Ishikawa (cell line): ENCODE measurements around the gene SLC49A4.

Experiments used
- CEBPB ChIP-seq: IDR thresholded peaks from 2 replicates; pipeline ENCODE4 v1.6.1; 2012
- CREB1 ChIP-seq: IDR thresholded peaks from 2 replicates; pipeline ENCODE4 v1.6.1; 2012; ENCODE audit warnings: low read depth
- EGR1 ChIP-seq: IDR thresholded peaks from 2 replicates; pipeline ENCODE4 v1.6.1; 2012
- EP300 ChIP-seq: IDR thresholded peaks from 2 replicates; pipeline ENCODE4 v1.6.1; 2012; ENCODE audit warnings: borderline replicate concordance
- FOXM1 ChIP-seq: IDR thresholded peaks from 2 replicates; pipeline ENCODE4 v1.6.1; 2012; ENCODE audit warnings: low read depth, borderline replicate concordance
- NFIC ChIP-seq: IDR thresholded peaks from 2 replicates; pipeline ENCODE4 v1.6.1; 2012
- RAD21 ChIP-seq: IDR thresholded peaks from 2 replicates; pipeline ENCODE4 v1.6.1; 2012; ENCODE audit warnings: low read depth
- TAF1 ChIP-seq: IDR thresholded peaks from 2 replicates; pipeline ENCODE4 v1.6.1; 2012; ENCODE audit warnings: low read depth, mild to moderate bottlenecking
- TCF12 ChIP-seq: IDR thresholded peaks from 2 replicates; pipeline ENCODE4 v1.6.1; 2012; ENCODE audit warnings: low read depth
- TEAD4 ChIP-seq: IDR thresholded peaks from 2 replicates; pipeline ENCODE4 v1.6.1; 2012
- USF1 ChIP-seq: IDR thresholded peaks from 2 replicates; pipeline ENCODE4 v1.6.1; 2012
- YY1 ChIP-seq: IDR thresholded peaks from 2 replicates; pipeline ENCODE4 v1.6.1; 2012; ENCODE audit warnings: low read depth
- ZBTB7A ChIP-seq: IDR thresholded peaks from 2 replicates; pipeline ENCODE4 v1.6.1; 2012; ENCODE audit warnings: low read depth
- TF ChIP-seq, protein P1 (sequence below): IDR thresholded peaks from 2 replicates; pipeline ENCODE4 v1.6.1; 2012; ENCODE audit warnings: low read depth, mild to moderate bottlenecking
- TF ChIP-seq, protein P2 (sequence below): IDR thresholded peaks from 2 replicates; pipeline ENCODE4 v1.6.1; 2012

The SLC49A4 gene

DNA sequence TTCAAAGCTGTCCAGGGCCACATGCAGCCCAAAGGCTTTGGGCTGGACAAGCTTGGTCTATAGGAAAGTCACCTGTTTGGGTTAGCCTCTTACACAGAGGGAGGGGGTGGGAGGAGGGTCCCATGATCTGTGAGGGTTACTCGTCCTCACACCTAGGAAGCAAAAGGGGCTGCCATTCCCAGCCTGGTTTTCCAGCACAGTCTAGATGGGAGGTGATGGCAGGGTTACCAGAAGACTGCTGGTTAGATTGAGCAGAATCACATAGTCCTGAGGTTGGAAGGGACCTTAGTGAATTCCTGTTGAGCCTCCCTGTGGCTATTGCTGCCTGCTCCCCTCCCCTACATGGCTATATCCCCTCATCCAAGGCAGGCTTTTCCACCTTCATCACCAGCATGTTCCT lies 130.9 kb downstream of the SLC49A4 start:
- TF ChIP-seq YY1 = no peak

- TF ChIP-seq NFIC (no peak), CEBPB (no peak), RAD21 (no peak), FOXM1 (no peak), EGR1 (no peak), TCF12 (no peak), TAF1 (no peak), USF1 (no peak), CREB1 (no peak), EP300 (no peak), ZBTB7A (no peak), TEAD4 (no peak), YY1 (no peak)
- TF ChIP-seq, protein P1, sequence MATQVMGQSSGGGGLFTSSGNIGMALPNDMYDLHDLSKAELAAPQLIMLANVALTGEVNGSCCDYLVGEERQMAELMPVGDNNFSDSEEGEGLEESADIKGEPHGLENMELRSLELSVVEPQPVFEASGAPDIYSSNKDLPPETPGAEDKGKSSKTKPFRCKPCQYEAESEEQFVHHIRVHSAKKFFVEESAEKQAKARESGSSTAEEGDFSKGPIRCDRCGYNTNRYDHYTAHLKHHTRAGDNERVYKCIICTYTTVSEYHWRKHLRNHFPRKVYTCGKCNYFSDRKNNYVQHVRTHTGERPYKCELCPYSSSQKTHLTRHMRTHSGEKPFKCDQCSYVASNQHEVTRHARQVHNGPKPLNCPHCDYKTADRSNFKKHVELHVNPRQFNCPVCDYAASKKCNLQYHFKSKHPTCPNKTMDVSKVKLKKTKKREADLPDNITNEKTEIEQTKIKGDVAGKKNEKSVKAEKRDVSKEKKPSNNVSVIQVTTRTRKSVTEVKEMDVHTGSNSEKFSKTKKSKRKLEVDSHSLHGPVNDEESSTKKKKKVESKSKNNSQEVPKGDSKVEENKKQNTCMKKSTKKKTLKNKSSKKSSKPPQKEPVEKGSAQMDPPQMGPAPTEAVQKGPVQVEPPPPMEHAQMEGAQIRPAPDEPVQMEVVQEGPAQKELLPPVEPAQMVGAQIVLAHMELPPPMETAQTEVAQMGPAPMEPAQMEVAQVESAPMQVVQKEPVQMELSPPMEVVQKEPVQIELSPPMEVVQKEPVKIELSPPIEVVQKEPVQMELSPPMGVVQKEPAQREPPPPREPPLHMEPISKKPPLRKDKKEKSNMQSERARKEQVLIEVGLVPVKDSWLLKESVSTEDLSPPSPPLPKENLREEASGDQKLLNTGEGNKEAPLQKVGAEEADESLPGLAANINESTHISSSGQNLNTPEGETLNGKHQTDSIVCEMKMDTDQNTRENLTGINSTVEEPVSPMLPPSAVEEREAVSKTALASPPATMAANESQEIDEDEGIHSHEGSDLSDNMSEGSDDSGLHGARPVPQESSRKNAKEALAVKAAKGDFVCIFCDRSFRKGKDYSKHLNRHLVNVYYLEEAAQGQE = no peak
- TF ChIP-seq, protein P2, sequence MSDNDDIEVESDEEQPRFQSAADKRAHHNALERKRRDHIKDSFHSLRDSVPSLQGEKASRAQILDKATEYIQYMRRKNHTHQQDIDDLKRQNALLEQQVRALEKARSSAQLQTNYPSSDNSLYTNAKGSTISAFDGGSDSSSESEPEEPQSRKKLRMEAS = no peak
Observed at GRCh38 chr3:122926322-122926721, 131.5 kb downstream of the SLC49A4 start.

DNA sequence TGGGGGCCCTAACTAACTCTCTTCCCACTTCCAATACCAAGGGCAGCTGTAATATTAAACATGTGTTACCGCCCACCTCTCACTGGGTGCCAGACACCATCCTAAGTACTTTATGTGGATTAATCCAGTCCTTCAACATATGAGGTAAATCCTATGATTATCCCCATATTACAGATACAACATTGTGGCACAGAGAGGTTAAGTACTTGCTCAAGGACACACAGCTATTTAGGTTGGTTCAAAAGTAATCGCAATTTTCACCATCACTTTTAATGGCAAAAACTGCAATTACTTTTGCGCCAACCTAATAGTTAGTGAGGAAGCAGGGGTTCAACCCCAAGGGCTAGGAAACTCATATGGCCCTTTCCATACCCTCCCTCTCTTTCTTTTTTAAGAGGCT lies 131.9 kb downstream of the SLC49A4 start:
- TF ChIP-seq, protein P1 = no peak
- TF ChIP-seq ZBTB7A = no peak
- TF ChIP-seq FOXM1 = no peak
- no peak for TF ChIP-seq EP300

DNA sequence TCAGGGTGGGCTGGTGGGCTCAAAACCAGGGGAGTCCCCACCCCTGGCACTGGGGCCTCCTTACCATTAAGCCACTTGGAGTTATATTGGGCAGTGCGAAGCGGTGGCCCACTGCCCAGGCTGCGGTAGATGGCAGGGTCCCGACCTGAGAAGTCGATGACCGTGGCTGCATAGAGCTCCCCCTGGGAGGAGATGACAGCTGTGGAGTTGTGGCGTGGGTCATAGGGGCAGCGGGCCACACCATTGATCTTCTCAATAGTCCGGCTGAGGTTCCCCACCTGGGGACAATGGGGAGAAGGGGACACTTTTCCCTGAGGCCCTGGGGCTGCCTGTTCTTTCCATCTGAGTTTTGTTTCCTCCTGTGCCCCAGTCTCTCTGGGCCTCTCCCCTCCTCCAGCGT lies 132.9 kb downstream of the SLC49A4 start:
- TF ChIP-seq RAD21 (no peak), CEBPB (no peak)

DNA sequence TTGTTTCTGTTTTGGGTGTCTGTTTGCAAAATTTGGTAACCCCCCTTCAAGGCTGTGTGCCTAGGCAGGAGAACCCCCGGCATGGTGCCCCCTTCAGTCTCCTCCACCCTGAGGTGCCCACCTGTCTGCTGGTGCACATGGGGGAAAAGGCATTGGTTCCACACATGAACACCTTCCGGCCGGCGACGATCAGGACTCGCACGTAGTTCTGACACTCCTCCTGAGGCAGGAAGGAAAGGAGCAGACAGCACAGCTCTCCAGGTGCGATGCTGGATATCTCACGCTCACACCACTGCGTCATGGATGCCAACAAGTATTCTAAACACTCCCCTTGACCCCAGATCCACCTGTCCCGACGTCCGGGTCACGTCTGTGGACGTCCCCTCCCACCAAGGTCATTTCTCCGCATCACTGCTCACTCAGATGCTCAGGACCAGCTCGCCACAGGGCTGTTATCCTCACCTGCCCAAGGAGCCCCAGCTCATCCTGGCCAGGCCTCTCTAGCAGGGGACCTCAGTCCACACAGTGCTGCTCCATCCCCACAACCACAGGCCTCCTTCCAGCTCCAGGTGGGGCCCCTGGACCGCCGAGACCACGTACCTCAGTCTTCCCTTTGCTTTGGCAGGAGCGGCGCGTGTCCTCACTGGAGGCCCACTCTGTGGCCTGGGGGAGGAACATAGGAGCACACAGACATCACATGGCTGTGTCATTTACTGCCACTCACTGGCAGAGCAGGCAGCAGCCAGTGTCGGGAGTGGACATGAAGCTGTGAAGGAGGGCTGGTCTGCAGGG lies 133.7 kb downstream of the SLC49A4 start:
- TF ChIP-seq, protein P2 = no peak
- TF ChIP-seq USF1 (no peak), CEBPB (no peak), TEAD4 (no peak), YY1 (no peak), TCF12 (no peak), EP300 (no peak)

DNA sequence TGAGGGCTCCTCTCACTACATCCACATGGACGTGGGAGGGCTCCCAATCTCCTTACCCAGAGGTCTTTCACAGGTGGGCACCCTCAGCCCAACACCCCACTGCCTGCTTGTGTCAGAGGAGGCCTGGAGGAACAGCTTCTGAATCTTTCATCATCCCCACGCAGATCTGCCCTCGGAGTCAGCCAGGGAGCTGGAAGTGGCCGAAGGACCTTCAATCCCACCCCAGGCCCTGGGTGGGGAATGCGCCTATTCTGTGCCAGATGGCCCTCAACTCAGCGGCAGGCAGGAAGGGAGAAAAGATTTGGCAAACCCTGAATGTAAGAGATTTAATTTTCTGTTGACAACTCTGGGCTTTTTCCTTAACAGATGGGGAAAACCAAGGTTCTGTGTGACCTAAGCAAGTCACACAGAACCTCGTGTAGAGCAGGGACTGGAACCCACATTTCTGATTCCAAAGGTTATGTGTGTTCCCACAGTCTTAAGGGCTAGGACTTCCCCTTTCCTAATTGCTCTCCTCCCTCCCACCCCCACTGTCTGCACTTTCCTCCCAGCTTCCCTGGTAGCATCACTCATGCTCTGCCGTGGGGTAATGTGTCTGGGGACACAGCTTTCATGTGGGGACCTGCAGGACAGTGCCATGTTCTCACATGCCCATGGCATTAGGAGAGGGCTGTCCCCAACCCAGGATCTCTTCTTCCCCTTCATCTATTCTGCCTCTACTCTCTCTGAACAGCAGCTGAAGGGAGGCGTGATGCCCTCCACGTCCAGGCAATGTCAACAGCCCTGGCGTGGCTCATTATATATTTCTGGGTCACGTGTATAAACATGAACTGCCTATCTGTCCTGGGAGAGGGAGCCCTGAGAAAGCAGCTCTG lies 134.6 kb downstream of the SLC49A4 start:
- TF ChIP-seq USF1 (no peak), CEBPB (no peak), ZBTB7A (no peak)
- TF ChIP-seq, protein P1 = no peak
